Spleen (tissue), 11 donors: ENCODE measurements around the gene TXNL4B. TPM values are rescaled to one million over a fixed set of nuclear protein-coding genes. Genes with fewer than 3 reads are reported as not detected.
"Not testable (repeated sequence)": the region's sequence is repeated elsewhere in the genome, so short reads cannot be mapped to it uniquely, and the experiment has no call there.

ENCODE experiments used
- DNase-seq: peaks from one replicate; pipeline ENCODE4 v3.0.0-alpha.2; 2020
- H3K27ac ChIP-seq, 8 donors: fragments of 200-600 bp; sonication (generic) in 7 of 8; 1 replicate in 4 of 8; 2 replicates in 4 of 8; pipeline versions ENCODE4 v1.5.0 to v1.8.0; 2016 to 2021; ENCODE audit warnings: inconsistent platforms in 4 of 8, mild to moderate bottlenecking in 4 of 8, moderate library complexity in 1 of 8
- H3K27me3 ChIP-seq, 7 donors: fragments of 200-600 bp; sonication (generic) in 6 of 7; replicated peaks in 1 of 7; 1 replicate in 4 of 7; 2 replicates in 3 of 7; pipeline versions ENCODE4 v1.5.0 to v1.8.0; 2016 to 2021; ENCODE audit warnings: inconsistent platforms in 3 of 7, mild to moderate bottlenecking in 1 of 7
- H3K36me3 ChIP-seq, 6 donors: fragments of 200-600 bp; sonication (generic) in 5 of 6; 1 replicate in 4 of 6; 2 replicates in 2 of 6; pipeline versions ENCODE4 v1.5.0 to v1.8.0; 2016 to 2021; ENCODE audit warnings: inconsistent platforms in 2 of 6
- H3K4me1 ChIP-seq, 6 donors: fragments of 200-600 bp; sonication (generic) in 5 of 6; 1 replicate in 3 of 6; 2 replicates in 3 of 6; pipeline versions ENCODE4 v1.5.0 to v1.8.0; 2016 to 2021; ENCODE audit warnings: inconsistent platforms in 3 of 6
- H3K4me3 ChIP-seq, 8 donors: fragments of 200-600 bp; sonication (generic) in 7 of 8; 1 replicate in 4 of 8; 2 replicates in 4 of 8; pipeline versions ENCODE4 v1.5.0 to v1.8.0; 2016 to 2021; ENCODE audit warnings: inconsistent platforms in 4 of 8, mild to moderate bottlenecking in 4 of 8, moderate library complexity in 2 of 8
- H3K9me3 ChIP-seq, 8 donors: fragments of 200-600 bp; sonication (generic) in 7 of 8; 1 replicate in 4 of 8; 2 replicates in 4 of 8; pipeline versions ENCODE4 v1.5.0 to v1.8.0; 2016 to 2021; ENCODE audit warnings: inconsistent platforms in 4 of 8
- CTCF ChIP-seq, 11 experiments: fragments of 200-600 bp in 7 of 11; fragments of 450-650 bp in 4 of 11; sonication (generic) in 4 of 11; IDR thresholded peaks in 8 of 11; conservative IDR thresholded peaks in 3 of 11; 1 replicate in 7 of 11; 2 replicates in 4 of 11; pipeline versions ENCODE4 v1.4.0 to v1.8.0; 2016 to 2021; ENCODE audit warnings: antibody characterized with exemption in 11 of 11, inconsistent platforms in 4 of 11, mild to moderate bottlenecking in 1 of 11
- POLR2A ChIP-seq, 3 donors: fragments of 450-650 bp; IDR thresholded peaks; one replicate each; pipeline ENCODE4 v1.5.1; 2017; ENCODE audit warnings: antibody characterized with exemption in 3 of 3, mild to moderate bottlenecking in 1 of 3
- POLR2AphosphoS5 ChIP-seq, 3 donors: sonication (generic); formaldehyde crosslinking; IDR thresholded peaks; one replicate each; pipeline ENCODE4 v1.5.1; 2017; ENCODE audit warnings: antibody characterized with exemption in 3 of 3
- WGBS, 5 donors: extraction: QIAGEN DNeasy Blood & Tissue Kit in 3 of 5; methylation state at CpG; one replicate each; pipeline versions ENCODE4 v1.1.5 to v1.1.7; 2013 to 2018; 5-methylcytosine and 5-hydroxymethylcytosine counted together
- intact Hi-C: fragments of 100-400 bp; cut with DNase I; formaldehyde crosslinking; loops from one replicate; pipeline ENCODE4 v1.15.0; 2023; ENCODE audit warnings: low total_unique reads
- polyA plus RNA-seq, 3 donors: library from polyadenylated mRNA; stranded (reverse); fragments of 200-250 nt; gene quantifications; one replicate each; pipeline ENCODE4 v1.2.1, GENCODE V29; 2013
- total RNA-seq, 7 donors: library from RNA; depleted of rRNA in 3 of 7; stranded (reverse); fragments of >200 nt in 3 of 7; fragmentation: NEBNext Ultra II Directional in 4 of 7; extraction: Animal tissue kit (Norgen Biotek cat#: 25700) in 4 of 7; gene quantifications; one replicate each; pipeline versions ENCODE4 v1.1.0 to v1.2.1, GENCODE V29; 2016 to 2021
- donor health status: healthy with polysubstance abuse.
- donor health status: DM: no; HTN: no; CAD: no; lungs with moderate emphysema.
- donor health status: DM: no; HTN: no; CAD: no.
- donor health status: Bipolar disorder and iron deficiency.
- donor health status: healthy.
- donor health status: DM: no; HTN: no; CAD: no.
- donor health status: DM: yes; HTN: yes; CAD: no.

TXNL4B gene
- total and polyA plus RNA-seq, 10 donors: 5.7 to 21.3 (median 13.7) TPM

DNA sequence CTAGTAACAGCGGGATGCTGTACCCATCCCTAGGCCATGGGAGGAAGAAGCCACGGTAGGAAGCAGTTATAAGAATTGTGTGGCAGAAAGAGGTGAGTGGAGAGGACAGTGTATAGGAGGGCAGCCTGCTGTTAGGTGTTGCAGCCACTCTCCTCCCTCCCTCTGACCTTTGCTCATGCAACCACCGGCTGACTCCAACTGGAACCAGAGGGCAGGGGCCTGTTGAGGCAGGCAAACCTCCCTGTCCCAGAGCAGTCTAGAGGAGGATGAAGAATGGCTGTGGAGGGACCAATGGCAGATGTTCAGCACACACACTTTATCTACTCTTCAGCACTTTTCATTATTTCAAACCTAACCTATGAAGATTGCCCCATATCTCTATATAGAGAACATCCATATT, 2.2 kb downstream of the TXNL4B start:
- H3K36me3 ChIP-seq: peaks cover 6 to 55% (median 42%) of the 10 kb centered on the region in 6 donors
- no peak overlapping the region for H3K27ac ChIP-seq
- H3K27me3 ChIP-seq: no peaks in the 10 kb centered on the region
- WGBS, 5 donors: 82 to 93% (median 85%) methylated on average over 3 of the region's 3 CpGs
- intact Hi-C loops: loop anchor here (5.0 to 10.0 kb wide), 2 partner anchors 79 to 196 kb away; partner anchors contain the start of gene IST1
- DNase-seq: no peak
- no peak overlapping the region for H3K4me3 ChIP-seq
- H3K9me3 ChIP-seq: no peaks in the 10 kb centered on the region
- no peak for TF ChIP-seq POLR2A (IDR thresholded peaks at IDR 0.05)
- no peak for TF ChIP-seq CTCF (IDR thresholded peaks at IDR 0.05 in 8 of 11, conservative IDR thresholded peaks at IDR 0.05 in 3 of 11)
- no peak for TF ChIP-seq POLR2AphosphoS5 (IDR thresholded peaks at IDR 0.05)
- H3K4me1 ChIP-seq: peaks cover 27 to 53% (median 39%) of the 10 kb centered on the region in 6 donors

GRCh38 chr16:72085002-72085401, 8.4 kb downstream of the TXNL4B start:
- 81 to 93% (median 89%) methylated on average over 2 of the region's 2 CpGs for WGBS, 5 donors
- intact Hi-C loops: no loop called here
- Histone ChIP-seq H3K27me3 (no peaks in the 10 kb centered on the region), H3K9me3 (peaks cover 0 to 17% (median 16%) of the 10 kb centered on the region in 8 donors), H3K27ac (no peak overlapping the region), H3K36me3 (peaks cover 3 to 62% (median 56%) of the 10 kb centered on the region in 6 donors), H3K4me3 (no peak overlapping the region), H3K4me1 (no peaks in the 10 kb centered on the region)
- TF ChIP-seq CTCF (IDR thresholded peaks at IDR 0.05 in 8 of 11, conservative IDR thresholded peaks at IDR 0.05 in 3 of 11) (no peak), POLR2A (IDR thresholded peaks at IDR 0.05) (no peak), POLR2AphosphoS5 (IDR thresholded peaks at IDR 0.05) (no peak)
- DNase-seq: no peak

GRCh38 chr16:72084445-72084844, 9.0 kb downstream of the TXNL4B start:
- H3K36me3 ChIP-seq: peaks cover 3 to 57% (median 50%) of the 10 kb centered on the region in 6 donors
- no peaks in the 10 kb centered on the region for H3K27me3 ChIP-seq
- no peak overlapping the region for H3K4me3 ChIP-seq
- WGBS, 5 donors: 93 to 100% (median 98%) methylated on average over 10 of the region's 10 CpGs
- H3K9me3 ChIP-seq: peaks cover 0 to 17% (median 16%) of the 10 kb centered on the region in 8 donors
- H3K4me1 ChIP-seq: no peaks in the 10 kb centered on the region
- no peak overlapping the region for H3K27ac ChIP-seq
- no peak for TF ChIP-seq POLR2AphosphoS5 (IDR thresholded peaks at IDR 0.05)
- no peak for TF ChIP-seq CTCF (IDR thresholded peaks at IDR 0.05 in 8 of 11, conservative IDR thresholded peaks at IDR 0.05 in 3 of 11)
- TF ChIP-seq POLR2A (IDR thresholded peaks at IDR 0.05): no peak
- DNase-seq: no peak
- intact Hi-C loops: no loop called here

DNA sequence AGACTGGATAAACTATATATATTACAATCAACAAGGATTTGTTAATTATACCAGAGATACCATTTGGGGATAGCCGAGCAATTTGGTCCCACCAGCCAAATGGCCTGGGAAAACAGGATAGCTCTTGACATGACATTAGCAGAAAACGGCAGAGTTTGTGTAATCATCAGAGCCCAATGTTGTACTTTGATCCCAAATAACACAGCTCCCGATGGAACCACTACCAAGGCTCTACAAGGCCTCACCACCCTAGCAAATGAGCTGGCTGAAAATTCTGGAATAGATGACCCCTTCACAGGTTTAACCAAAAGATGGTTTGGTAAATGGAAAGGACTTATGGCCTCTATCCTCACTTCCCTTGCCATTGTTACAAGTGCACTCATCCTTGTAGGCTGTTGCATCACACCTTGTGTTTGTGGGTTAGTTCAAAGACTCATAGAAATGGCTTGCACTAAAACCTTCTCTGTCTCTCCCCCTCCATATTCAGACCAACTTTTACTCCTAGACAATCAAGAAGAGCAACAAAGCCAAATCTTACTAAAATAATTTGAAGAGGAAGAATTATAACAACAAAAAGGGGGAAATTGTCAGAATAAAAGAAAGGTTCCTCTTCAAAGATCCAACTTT, 9.5 kb downstream of the TXNL4B start:
- peaks cover 0 to 17% (median 16%) of the 10 kb centered on the region in 8 donors for H3K9me3 ChIP-seq
- WGBS, 5 donors: 58 to 67% (median 65%) methylated on average over 3 of the region's 3 CpGs
- TF ChIP-seq POLR2AphosphoS5 (IDR thresholded peaks at IDR 0.05) (no peak), POLR2A (IDR thresholded peaks at IDR 0.05) (no peak), CTCF (IDR thresholded peaks at IDR 0.05 in 8 of 11, conservative IDR thresholded peaks at IDR 0.05 in 3 of 11) (no peak)
- intact Hi-C loops: no loop called here
- H3K4me3 ChIP-seq: no peak overlapping the region
- peaks cover 0 to 51% (median 45%) of the 10 kb centered on the region in 6 donors for H3K36me3 ChIP-seq
- no peak for DNase-seq
- H3K27ac ChIP-seq: no peak overlapping the region
- no peaks in the 10 kb centered on the region for H3K27me3 ChIP-seq
- H3K4me1 ChIP-seq: no peaks in the 10 kb centered on the region

- 78 to 97% (median 92%) methylated on average over 1 to 3 of the region's 5 CpGs for WGBS, 5 donors
- intact Hi-C loops, DNase-seq, H3K4me1 ChIP-seq, H3K4me3 ChIP-seq, H3K9me3 ChIP-seq, H3K27ac ChIP-seq, H3K27me3 ChIP-seq: not testable (repeated sequence)
- peaks cover 0 to 32% (median 5%) of the 10 kb centered on the region in 6 donors for H3K36me3 ChIP-seq
These were observed 16.3 kb downstream of the TXNL4B start for GRCh38 chr16:72076991-72077706.

DNA sequence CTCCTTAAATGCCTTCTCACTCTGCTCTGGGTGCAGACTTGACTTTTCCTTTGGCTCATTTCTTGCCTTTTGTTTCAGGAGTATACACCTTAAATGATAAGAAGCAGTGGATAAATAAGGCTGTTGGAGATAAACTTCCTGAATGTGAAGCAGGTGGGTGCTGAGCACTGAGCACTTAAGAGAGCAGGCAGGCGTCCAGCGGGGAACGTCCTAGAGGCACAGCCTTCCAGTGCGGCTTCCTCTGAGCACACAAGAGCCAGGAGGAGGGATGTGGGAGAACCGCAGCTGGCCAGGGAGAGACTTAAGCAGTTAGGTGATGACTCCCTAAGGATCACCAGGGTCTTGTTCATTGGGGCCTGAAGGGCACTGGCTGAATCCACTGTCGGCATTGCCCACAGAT, 18.4 kb downstream of the TXNL4B start:
- H3K27ac ChIP-seq, H3K27me3 ChIP-seq, H3K9me3 ChIP-seq, intact Hi-C loops, H3K4me3 ChIP-seq, DNase-seq, H3K4me1 ChIP-seq: not testable (repeated sequence)
- H3K36me3 ChIP-seq: peaks cover 0 to 41% (median 5%) of the 10 kb centered on the region in 6 donors
- 58 to 96% (median 73%) methylated on average over 2 of the region's 6 CpGs for WGBS, 5 donors
